HL-60 (cell line): ENCODE measurements around the gene NACC2.
A peak's percentile ranks its signal among the peaks of the same experiment; 100 is the strongest.

ENCODE experiments used
- DNase-seq, 2 experiments: peaks; one replicate each; pipeline ENCODE4 v3.0.0-alpha.2; 2010 to 2020; ENCODE audit warnings: low read depth in 1 of 2, low spot score in 1 of 2
- H3K27ac ChIP-seq: fragments of 250-450 bp; sonication (Bioruptor Pico); replicated peaks from 2 replicates; pipeline ENCODE4 v1.5.1; 2020; ENCODE audit warnings: mild to moderate bottlenecking, moderate library complexity
- H3K27me3 ChIP-seq: fragments of 250-450 bp; sonication (Bioruptor Pico); 2 replicates; pipeline ENCODE4 v1.5.1; 2021; ENCODE audit warnings: mild to moderate bottlenecking, moderate library complexity; ENCODE audit not compliant: insufficient read depth, poor library complexity, severe bottlenecking
- H3K4me3 ChIP-seq: replicated peaks from 2 replicates; pipeline ENCODE4 v1.5.1; 2011; ENCODE audit warnings: mild to moderate bottlenecking, control low read depth, low read length; ENCODE audit not compliant: insufficient read depth
- GABPA ChIP-seq: IDR thresholded peaks from 2 replicates; pipeline ENCODE4 v1.6.1; 2012; ENCODE audit warnings: low read depth
- POLR2AphosphoS5 ChIP-seq: IDR thresholded peaks from 2 replicates; pipeline ENCODE4 v1.6.1; 2012; ENCODE audit warnings: low read depth
- SPI1 ChIP-seq: IDR thresholded peaks from 2 replicates; pipeline ENCODE4 v1.6.1; 2012; ENCODE audit warnings: low read depth, mild to moderate bottlenecking, borderline replicate concordance
- TF ChIP-seq, protein P1 (sequence below): IDR thresholded peaks from 2 replicates; pipeline ENCODE4 v1.6.1; 2012; ENCODE audit warnings: low read depth; ENCODE audit not compliant: insufficient replicate concordance
- TF ChIP-seq, protein P2 (sequence below): IDR thresholded peaks from one replicate; pipeline ENCODE4 v1.5.1; 2011; ENCODE audit warnings: low read length, control low read depth, inconsistent platforms; ENCODE audit not compliant: insufficient read depth

The NACC2 gene

GRCh38 chr9:135990468-135991429 is 104.3 kb downstream of the NACC2 start:
- H3K4me3 ChIP-seq: no peak overlapping the region
- no peaks in the 10 kb centered on the region for H3K27me3 ChIP-seq
- peak; percentile 34 to 43 for DNase-seq
- no peak overlapping the region for H3K27ac ChIP-seq
- no peak for TF ChIP-seq POLR2AphosphoS5
- TF ChIP-seq, protein P1, sequence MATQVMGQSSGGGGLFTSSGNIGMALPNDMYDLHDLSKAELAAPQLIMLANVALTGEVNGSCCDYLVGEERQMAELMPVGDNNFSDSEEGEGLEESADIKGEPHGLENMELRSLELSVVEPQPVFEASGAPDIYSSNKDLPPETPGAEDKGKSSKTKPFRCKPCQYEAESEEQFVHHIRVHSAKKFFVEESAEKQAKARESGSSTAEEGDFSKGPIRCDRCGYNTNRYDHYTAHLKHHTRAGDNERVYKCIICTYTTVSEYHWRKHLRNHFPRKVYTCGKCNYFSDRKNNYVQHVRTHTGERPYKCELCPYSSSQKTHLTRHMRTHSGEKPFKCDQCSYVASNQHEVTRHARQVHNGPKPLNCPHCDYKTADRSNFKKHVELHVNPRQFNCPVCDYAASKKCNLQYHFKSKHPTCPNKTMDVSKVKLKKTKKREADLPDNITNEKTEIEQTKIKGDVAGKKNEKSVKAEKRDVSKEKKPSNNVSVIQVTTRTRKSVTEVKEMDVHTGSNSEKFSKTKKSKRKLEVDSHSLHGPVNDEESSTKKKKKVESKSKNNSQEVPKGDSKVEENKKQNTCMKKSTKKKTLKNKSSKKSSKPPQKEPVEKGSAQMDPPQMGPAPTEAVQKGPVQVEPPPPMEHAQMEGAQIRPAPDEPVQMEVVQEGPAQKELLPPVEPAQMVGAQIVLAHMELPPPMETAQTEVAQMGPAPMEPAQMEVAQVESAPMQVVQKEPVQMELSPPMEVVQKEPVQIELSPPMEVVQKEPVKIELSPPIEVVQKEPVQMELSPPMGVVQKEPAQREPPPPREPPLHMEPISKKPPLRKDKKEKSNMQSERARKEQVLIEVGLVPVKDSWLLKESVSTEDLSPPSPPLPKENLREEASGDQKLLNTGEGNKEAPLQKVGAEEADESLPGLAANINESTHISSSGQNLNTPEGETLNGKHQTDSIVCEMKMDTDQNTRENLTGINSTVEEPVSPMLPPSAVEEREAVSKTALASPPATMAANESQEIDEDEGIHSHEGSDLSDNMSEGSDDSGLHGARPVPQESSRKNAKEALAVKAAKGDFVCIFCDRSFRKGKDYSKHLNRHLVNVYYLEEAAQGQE: no peak
- TF ChIP-seq GABPA: no peak
- TF ChIP-seq SPI1: no peak
- TF ChIP-seq, protein P2, sequence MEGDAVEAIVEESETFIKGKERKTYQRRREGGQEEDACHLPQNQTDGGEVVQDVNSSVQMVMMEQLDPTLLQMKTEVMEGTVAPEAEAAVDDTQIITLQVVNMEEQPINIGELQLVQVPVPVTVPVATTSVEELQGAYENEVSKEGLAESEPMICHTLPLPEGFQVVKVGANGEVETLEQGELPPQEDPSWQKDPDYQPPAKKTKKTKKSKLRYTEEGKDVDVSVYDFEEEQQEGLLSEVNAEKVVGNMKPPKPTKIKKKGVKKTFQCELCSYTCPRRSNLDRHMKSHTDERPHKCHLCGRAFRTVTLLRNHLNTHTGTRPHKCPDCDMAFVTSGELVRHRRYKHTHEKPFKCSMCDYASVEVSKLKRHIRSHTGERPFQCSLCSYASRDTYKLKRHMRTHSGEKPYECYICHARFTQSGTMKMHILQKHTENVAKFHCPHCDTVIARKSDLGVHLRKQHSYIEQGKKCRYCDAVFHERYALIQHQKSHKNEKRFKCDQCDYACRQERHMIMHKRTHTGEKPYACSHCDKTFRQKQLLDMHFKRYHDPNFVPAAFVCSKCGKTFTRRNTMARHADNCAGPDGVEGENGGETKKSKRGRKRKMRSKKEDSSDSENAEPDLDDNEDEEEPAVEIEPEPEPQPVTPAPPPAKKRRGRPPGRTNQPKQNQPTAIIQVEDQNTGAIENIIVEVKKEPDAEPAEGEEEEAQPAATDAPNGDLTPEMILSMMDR: no peak

DNA sequence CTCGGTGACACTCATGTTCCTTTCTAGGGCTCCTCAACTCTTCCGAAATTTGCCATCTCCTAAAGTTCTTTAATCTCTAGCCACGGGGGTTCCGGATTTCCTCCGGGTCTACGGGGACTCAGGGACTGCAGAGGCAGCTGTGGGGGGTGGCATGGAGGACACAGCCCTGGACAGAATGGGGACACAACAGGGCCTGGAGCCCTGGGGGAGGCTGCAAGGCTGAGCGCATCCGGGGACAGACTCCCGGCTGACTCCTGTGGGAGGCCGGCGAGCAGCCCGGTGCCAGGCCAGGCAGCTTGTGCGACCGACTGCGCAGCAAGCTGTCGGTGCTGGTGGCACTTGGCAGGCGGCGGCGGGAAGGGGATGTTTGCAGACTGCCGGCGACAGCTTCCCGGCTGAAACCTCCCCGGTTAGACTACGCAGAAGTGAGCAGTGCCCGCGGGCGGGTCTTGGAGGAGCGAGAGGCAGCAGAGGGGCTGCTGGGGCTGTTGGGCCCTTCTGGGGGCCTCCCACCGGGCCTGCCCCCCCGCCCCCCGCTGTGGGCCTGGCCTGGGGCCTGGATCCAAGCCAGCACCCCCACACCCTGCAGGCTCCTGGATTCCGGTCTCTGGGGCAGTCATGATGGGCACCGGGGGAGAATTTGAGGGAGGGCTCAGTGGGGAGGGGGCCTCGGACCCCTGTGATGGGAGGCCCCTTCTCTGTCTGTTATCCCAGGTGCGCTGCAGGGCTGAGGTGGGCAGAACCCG is 105.2 kb downstream of the NACC2 start:
- Histone ChIP-seq H3K4me3 (no peak overlapping the region), H3K27ac (no peak overlapping the region), H3K27me3 (no peaks in the 10 kb centered on the region)
- TF ChIP-seq GABPA (no peak), SPI1 (no peak), POLR2AphosphoS5 (no peak)
- TF ChIP-seq, protein P1: no peak
- TF ChIP-seq, protein P2: no peak
- DNase-seq: peak in 1 of 2 experiments; percentile 58

- no peak for DNase-seq
- Histone ChIP-seq H3K27ac (no peak overlapping the region), H3K27me3 (peaks cover 2% of the 10 kb centered on the region), H3K4me3 (no peak overlapping the region)
- TF ChIP-seq SPI1 (no peak), POLR2AphosphoS5 (no peak), GABPA (no peak)
- TF ChIP-seq, protein P2: no peak
- TF ChIP-seq, protein P1: no peak
Measured at GRCh38 chr9:135989157-135989556, 105.9 kb downstream of the NACC2 start.
